Activated CD4-positive, alpha-beta memory T cell treated with anti-CD3 and anti-CD28 coated beads for 36 hours (primary cell): ENCODE data around the gene GLRB. TPM values are rescaled to one million over a fixed set of nuclear protein-coding genes. Genes with fewer than 3 reads are reported as not detected.

Experiments
- CTCF ChIA-PET: fragments of 350-600 bp; sonication (Branson Sonifier 250); formaldehyde crosslinking; loops from one replicate; lab custom pipeline; 2021; ENCODE audit warnings: antibody characterized with exemption, inconsistent platforms; lab: Charles Lee
- POLR2A ChIA-PET: fragments of 350-600 bp; sonication (Branson Sonifier 250); formaldehyde crosslinking; loops from one replicate; lab custom pipeline; 2021; ENCODE audit warnings: antibody characterized with exemption; lab: Charles Lee
- DNase-seq: peaks from one replicate; pipeline ENCODE4 v3.0.0-alpha.2; 2020
- H3K27ac Mint-ChIP-seq: one replicate; pipeline ENCODE4 v1.8.0; 2021; ENCODE audit warnings: mixed read lengths
- H3K27me3 Mint-ChIP-seq: one replicate; pipeline ENCODE4 v1.8.0; 2021; ENCODE audit warnings: mixed read lengths
- H3K36me3 Mint-ChIP-seq: one replicate; pipeline ENCODE4 v1.8.0; 2021; ENCODE audit warnings: mixed read lengths
- H3K4me1 Mint-ChIP-seq: one replicate; pipeline ENCODE4 v1.8.0; 2021; ENCODE audit warnings: low read depth, mixed read lengths
- H3K4me3 Mint-ChIP-seq: one replicate; pipeline ENCODE4 v1.8.0; 2021; ENCODE audit warnings: mild to moderate bottlenecking, mixed read lengths
- H3K9me3 Mint-ChIP-seq: one replicate; pipeline ENCODE4 v1.8.0; 2021; ENCODE audit warnings: mixed read lengths
- intact Hi-C: fragments of 100-400 bp; cut with micrococcal nuclease; formaldehyde crosslinking; loops from one replicate; pipeline ENCODE4 v1.15.1; 2023
- total RNA-seq, 2 experiments: library from RNA; stranded (reverse); gene quantifications; one replicate each; pipeline ENCODE4 v1.2.3, GENCODE V29; 2021

The GLRB gene
- total RNA-seq, 2 experiments from 2014 or later: not detected

- ChIA-PET POLR2A (no interaction called here), CTCF (no interaction called here)
- no peak overlapping the region for H3K27ac Mint-ChIP-seq
- H3K4me1 Mint-ChIP-seq: no peaks in the 10 kb centered on the region
- no peaks in the 10 kb centered on the region for H3K36me3 Mint-ChIP-seq
- no peaks in the 10 kb centered on the region for H3K9me3 Mint-ChIP-seq
- peaks cover 10% of the 10 kb centered on the region for H3K27me3 Mint-ChIP-seq
- H3K4me3 Mint-ChIP-seq: no peak overlapping the region
- DNase-seq: no peak
- intact Hi-C loops: no loop called here
Measured at GRCh38 chr4:157076578-157076947, 613 bp downstream of the GLRB start.

- Mint-ChIP-seq H3K27me3 (peaks cover 10% of the 10 kb centered on the region), H3K27ac (no peak overlapping the region), H3K4me1 (no peaks in the 10 kb centered on the region), H3K9me3 (no peaks in the 10 kb centered on the region), H3K36me3 (no peaks in the 10 kb centered on the region), H3K4me3 (no peak overlapping the region)
- ChIA-PET POLR2A (no interaction called here), CTCF (no interaction called here)
- intact Hi-C loops: no loop called here
- no peak for DNase-seq
Measured at GRCh38 chr4:157079441-157079840, 3.5 kb downstream of the GLRB start.

- ChIA-PET CTCF (no interaction called here), POLR2A (no interaction called here)
- no peak overlapping the region for H3K4me3 Mint-ChIP-seq
- no peaks in the 10 kb centered on the region for H3K4me1 Mint-ChIP-seq
- no peaks in the 10 kb centered on the region for H3K36me3 Mint-ChIP-seq
- intact Hi-C loops: no loop called here
- H3K27ac Mint-ChIP-seq: no peak overlapping the region
- no peak for DNase-seq
- H3K9me3 Mint-ChIP-seq: no peaks in the 10 kb centered on the region
- peaks cover 5% of the 10 kb centered on the region for H3K27me3 Mint-ChIP-seq
Measured at GRCh38 chr4:157080605-157081004, 4.7 kb downstream of the GLRB start.

- H3K36me3 Mint-ChIP-seq: no peaks in the 10 kb centered on the region
- CTCF ChIA-PET: no interaction called here
- H3K4me3 Mint-ChIP-seq: no peak overlapping the region
- POLR2A ChIA-PET: no interaction called here
- intact Hi-C loops: no loop called here
- no peaks in the 10 kb centered on the region for H3K4me1 Mint-ChIP-seq
- no peak overlapping the region for H3K27ac Mint-ChIP-seq
- no peak for DNase-seq
- no peaks in the 10 kb centered on the region for H3K27me3 Mint-ChIP-seq
- peaks cover 1% of the 10 kb centered on the region for H3K9me3 Mint-ChIP-seq
Measured at GRCh38 chr4:157095716-157096115, 19.8 kb downstream of the GLRB start.

- Mint-ChIP-seq H3K4me3 (no peak overlapping the region), H3K27ac (no peak overlapping the region), H3K27me3 (no peaks in the 10 kb centered on the region), H3K36me3 (no peaks in the 10 kb centered on the region), H3K4me1 (no peaks in the 10 kb centered on the region), H3K9me3 (peaks cover 4% of the 10 kb centered on the region)
- CTCF ChIA-PET: no interaction called here
- intact Hi-C loops: no loop called here
- DNase-seq: no peak
- POLR2A ChIA-PET: no interaction called here
Measured at GRCh38 chr4:157096439-157096838, 20.5 kb downstream of the GLRB start.

- DNase-seq: no peak
- no peak overlapping the region for H3K27ac Mint-ChIP-seq
- no peaks in the 10 kb centered on the region for H3K4me1 Mint-ChIP-seq
- no peaks in the 10 kb centered on the region for H3K27me3 Mint-ChIP-seq
- H3K36me3 Mint-ChIP-seq: no peaks in the 10 kb centered on the region
- ChIA-PET POLR2A (no interaction called here), CTCF (no interaction called here)
- intact Hi-C loops: no loop called here
- no peak overlapping the region for H3K4me3 Mint-ChIP-seq
- H3K9me3 Mint-ChIP-seq: peaks cover 2% of the 10 kb centered on the region
Measured at GRCh38 chr4:157099506-157099905, 23.6 kb downstream of the GLRB start.

GRCh38 chr4:157104541-157104940 is 28.6 kb downstream of the GLRB start:
- no peak overlapping the region for H3K4me3 Mint-ChIP-seq
- H3K4me1 Mint-ChIP-seq: no peaks in the 10 kb centered on the region
- DNase-seq: no peak
- peaks cover 5% of the 10 kb centered on the region for H3K9me3 Mint-ChIP-seq
- POLR2A ChIA-PET: no interaction called here
- CTCF ChIA-PET: no interaction called here
- H3K27me3 Mint-ChIP-seq: no peaks in the 10 kb centered on the region
- intact Hi-C loops: no loop called here
- H3K27ac Mint-ChIP-seq: no peak overlapping the region
- H3K36me3 Mint-ChIP-seq: no peaks in the 10 kb centered on the region

GRCh38 chr4:157114671-157115070 is 38.7 kb downstream of the GLRB start:
- H3K4me1 Mint-ChIP-seq: no peaks in the 10 kb centered on the region
- H3K27ac Mint-ChIP-seq: no peak overlapping the region
- no peak overlapping the region for H3K4me3 Mint-ChIP-seq
- H3K27me3 Mint-ChIP-seq: no peaks in the 10 kb centered on the region
- H3K36me3 Mint-ChIP-seq: no peaks in the 10 kb centered on the region
- POLR2A ChIA-PET: no interaction called here
- CTCF ChIA-PET: no interaction called here
- intact Hi-C loops: no loop called here
- DNase-seq: no peak
- H3K9me3 Mint-ChIP-seq: peaks cover 12% of the 10 kb centered on the region

GRCh38 chr4:157115613-157116335 is 39.8 kb downstream of the GLRB start:
- no peaks in the 10 kb centered on the region for H3K27me3 Mint-ChIP-seq
- no peak overlapping the region for H3K4me3 Mint-ChIP-seq
- ChIA-PET CTCF (no interaction called here), POLR2A (no interaction called here)
- no peak for DNase-seq
- H3K4me1 Mint-ChIP-seq: no peaks in the 10 kb centered on the region
- peaks cover 12% of the 10 kb centered on the region for H3K9me3 Mint-ChIP-seq
- no peaks in the 10 kb centered on the region for H3K36me3 Mint-ChIP-seq
- H3K27ac Mint-ChIP-seq: no peak overlapping the region
- intact Hi-C loops: no loop called here

GRCh38 chr4:157121401-157121800 is 45.5 kb downstream of the GLRB start:
- Mint-ChIP-seq H3K27ac (no peak overlapping the region), H3K27me3 (no peaks in the 10 kb centered on the region), H3K4me1 (no peaks in the 10 kb centered on the region), H3K9me3 (peaks cover 5% of the 10 kb centered on the region), H3K4me3 (no peak overlapping the region), H3K36me3 (no peaks in the 10 kb centered on the region)
- DNase-seq: no peak
- CTCF ChIA-PET: no interaction called here
- intact Hi-C loops: no loop called here
- POLR2A ChIA-PET: no interaction called here

- Mint-ChIP-seq H3K4me1 (no peaks in the 10 kb centered on the region), H3K4me3 (no peak overlapping the region), H3K36me3 (no peaks in the 10 kb centered on the region), H3K9me3 (peaks cover 11% of the 10 kb centered on the region), H3K27me3 (no peaks in the 10 kb centered on the region), H3K27ac (no peak overlapping the region)
- ChIA-PET CTCF (no interaction called here), POLR2A (no interaction called here)
- no peak for DNase-seq
- intact Hi-C loops: no loop called here
Measured at GRCh38 chr4:157127571-157127970, 51.6 kb downstream of the GLRB start.

GRCh38 chr4:157128395-157128794 is 52.4 kb downstream of the GLRB start:
- Mint-ChIP-seq H3K4me1 (no peaks in the 10 kb centered on the region), H3K27me3 (no peaks in the 10 kb centered on the region), H3K36me3 (no peaks in the 10 kb centered on the region), H3K9me3 (peaks cover 11% of the 10 kb centered on the region), H3K4me3 (no peak overlapping the region), H3K27ac (no peak overlapping the region)
- intact Hi-C loops: no loop called here
- DNase-seq: no peak
- ChIA-PET CTCF (no interaction called here), POLR2A (no interaction called here)

GRCh38 chr4:157141976-157142375 is 66.0 kb downstream of the GLRB start:
- Mint-ChIP-seq H3K4me3 (no peak overlapping the region), H3K36me3 (no peaks in the 10 kb centered on the region), H3K4me1 (no peaks in the 10 kb centered on the region), H3K9me3 (peaks cover 5% of the 10 kb centered on the region), H3K27me3 (no peaks in the 10 kb centered on the region), H3K27ac (no peak overlapping the region)
- ChIA-PET POLR2A (no interaction called here), CTCF (no interaction called here)
- DNase-seq: no peak
- intact Hi-C loops: no loop called here
